GM19372 (cell line): ENCODE measurements around the gene CAPN5.

Source experiments
- ATAC-seq: cut with Tn5 transposase; IDR thresholded peaks from one replicate; pipeline ENCODE4 v1.9.1; 2021; ENCODE audit warnings: mild to moderate bottlenecking, low read depth, moderate library complexity; ENCODE audit not compliant: unreplicated experiment

Gene CAPN5

GRCh38 chr11:77113382-77114088 is 46.8 kb downstream of the CAPN5 start:
- no peak for ATAC-seq

DNA sequence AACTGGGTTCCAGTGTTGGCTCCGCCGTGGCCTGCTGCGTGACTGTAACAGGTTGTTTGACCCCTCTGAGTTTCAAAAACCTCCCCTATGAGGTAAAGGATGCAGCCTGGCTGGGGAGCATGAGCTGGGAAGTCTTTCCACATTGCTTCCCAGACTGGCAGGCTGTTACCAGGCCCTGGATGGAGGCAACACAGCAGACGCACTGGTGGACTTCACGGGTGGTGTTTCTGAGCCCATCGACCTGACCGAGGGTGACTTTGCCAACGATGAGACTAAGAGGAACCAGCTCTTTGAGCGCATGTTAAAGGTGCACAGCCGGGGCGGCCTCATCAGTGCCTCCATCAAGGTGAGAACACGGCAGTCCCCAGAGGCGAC is 47.3 kb downstream of the CAPN5 start:
- no peak for ATAC-seq

DNA sequence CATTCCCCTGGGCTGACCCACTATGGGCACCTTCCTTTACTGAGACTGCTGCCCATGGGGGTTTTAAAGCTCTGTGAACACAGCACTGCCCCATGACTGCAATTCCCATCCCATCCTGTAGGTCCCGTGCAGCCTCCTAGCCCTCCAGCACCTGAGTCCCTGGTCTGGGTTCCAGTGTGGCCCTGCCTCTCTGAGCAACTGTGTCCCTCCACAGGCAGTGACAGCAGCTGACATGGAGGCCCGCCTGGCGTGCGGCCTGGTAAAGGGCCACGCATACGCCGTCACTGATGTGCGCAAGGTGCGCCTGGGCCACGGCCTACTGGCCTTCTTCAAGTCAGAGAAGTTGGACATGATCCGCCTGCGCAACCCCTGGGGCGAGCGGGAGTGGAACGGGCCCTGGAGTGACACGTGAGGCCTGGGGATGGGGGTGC is 48.4 kb downstream of the CAPN5 start:
- no peak for ATAC-seq

- no peak for ATAC-seq
Measured at GRCh38 chr11:77115956-77116355, 49.2 kb downstream of the CAPN5 start.

DNA sequence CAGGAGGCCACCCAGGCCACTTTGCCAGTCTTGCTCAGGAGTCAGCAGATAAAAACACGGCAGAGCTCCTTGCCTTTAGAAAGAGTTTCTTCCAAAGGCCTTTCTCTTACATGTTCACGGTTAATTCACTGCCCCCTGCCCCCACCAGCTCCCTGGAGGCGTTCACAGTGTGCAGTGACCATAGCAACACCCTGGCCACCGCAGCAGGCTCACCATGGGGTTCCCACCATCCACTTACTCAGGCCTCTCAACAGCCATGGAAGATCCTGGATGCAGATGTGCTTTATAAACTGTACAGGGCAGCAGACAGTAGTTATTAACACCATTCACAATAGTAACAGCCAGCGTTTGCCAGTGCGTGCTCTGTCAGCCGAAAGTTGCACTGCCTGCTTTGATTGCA is 50.7 kb downstream of the CAPN5 start:
- no peak for ATAC-seq

DNA sequence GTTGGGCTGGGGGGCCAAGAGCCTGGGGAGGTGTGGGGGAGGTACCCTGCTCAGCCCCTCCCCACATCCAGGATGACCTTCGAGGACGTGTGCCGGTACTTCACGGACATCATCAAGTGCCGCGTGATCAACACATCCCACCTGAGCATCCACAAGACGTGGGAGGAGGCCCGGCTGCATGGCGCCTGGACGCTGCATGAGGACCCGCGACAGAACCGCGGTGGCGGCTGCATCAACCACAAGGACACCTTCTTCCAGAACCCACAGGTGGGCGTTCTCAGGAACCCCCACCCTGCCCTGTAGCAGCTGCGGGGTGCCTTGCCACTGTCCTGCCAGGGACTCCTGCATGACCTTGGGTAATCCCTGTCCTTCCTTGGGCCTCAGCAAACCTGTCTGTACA is 51.3 kb downstream of the CAPN5 start:
- no peak for ATAC-seq

DNA sequence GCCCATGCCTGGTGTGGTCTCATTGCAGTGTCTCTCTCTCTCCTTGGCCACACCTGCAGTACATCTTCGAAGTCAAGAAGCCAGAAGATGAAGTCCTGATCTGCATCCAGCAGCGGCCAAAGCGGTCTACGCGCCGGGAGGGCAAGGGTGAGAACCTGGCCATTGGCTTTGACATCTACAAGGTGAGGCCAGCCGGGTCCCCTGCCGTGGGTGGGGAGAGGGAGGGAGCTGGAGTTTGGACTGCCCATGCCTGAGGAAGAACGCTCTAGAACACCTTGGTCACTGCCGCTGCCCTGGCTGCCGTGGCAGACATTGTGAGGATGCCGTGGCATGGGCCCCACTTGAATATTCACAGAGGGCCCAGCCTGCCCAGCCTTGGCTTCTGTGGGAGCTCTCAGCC is 52.2 kb downstream of the CAPN5 start:
- ATAC-seq: no peak

GRCh38 chr11:77119531-77119936 is 52.8 kb downstream of the CAPN5 start:
- ATAC-seq: no peak

GRCh38 chr11:77120571-77120970 is 53.8 kb downstream of the CAPN5 start:
- no peak for ATAC-seq

- no peak for ATAC-seq
Measured at GRCh38 chr11:77121096-77121640, 54.4 kb downstream of the CAPN5 start.

GRCh38 chr11:77121876-77122575 is 55.3 kb downstream of the CAPN5 start:
- no peak for ATAC-seq

DNA sequence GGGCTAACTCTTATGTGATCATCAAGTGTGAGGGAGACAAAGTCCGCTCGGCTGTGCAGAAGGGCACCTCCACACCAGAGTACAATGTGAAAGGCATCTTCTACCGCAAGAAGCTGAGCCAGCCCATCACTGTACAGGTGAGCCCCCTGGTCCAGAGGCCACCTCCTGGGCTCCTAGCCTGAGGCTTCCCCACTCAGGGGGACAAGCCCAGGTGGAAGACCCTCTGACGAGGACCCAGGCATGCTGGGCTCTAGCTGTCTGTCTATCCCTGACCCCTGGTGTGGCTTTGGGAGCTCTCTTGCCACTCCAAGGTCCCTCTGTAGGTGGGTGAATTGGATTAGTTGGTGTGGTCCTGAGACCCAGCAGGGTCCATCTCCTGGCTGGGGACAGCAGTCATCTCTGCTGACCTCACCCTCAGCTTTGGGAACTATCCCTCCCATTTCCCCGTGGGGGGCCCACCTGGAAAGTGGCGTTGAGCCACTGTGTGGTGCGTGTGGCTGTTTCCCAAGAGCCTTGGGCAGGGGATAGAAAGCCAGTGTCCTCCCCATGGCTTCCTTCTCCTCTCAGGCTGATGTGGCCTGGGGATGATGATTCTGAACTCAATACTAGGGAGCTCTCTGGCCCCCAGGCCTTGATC is 55.9 kb downstream of the CAPN5 start:
- no peak for ATAC-seq

DNA sequence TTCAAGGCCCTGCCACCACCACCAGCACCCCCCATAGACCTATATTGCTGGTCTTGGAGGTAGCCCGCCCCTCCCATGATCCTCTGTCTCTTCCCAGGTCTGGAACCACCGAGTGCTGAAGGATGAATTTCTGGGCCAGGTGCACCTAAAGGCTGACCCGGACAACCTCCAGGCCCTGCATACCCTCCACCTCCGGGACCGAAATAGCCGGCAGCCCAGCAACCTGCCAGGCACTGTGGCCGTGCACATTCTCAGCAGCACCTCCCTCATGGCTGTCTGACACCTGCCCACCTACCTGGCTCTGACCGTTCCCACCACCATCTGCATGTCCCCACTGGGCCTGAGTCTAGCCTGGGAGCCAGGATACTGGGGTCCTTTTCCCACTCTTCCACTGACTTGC is 56.8 kb downstream of the CAPN5 start:
- no peak for ATAC-seq

DNA sequence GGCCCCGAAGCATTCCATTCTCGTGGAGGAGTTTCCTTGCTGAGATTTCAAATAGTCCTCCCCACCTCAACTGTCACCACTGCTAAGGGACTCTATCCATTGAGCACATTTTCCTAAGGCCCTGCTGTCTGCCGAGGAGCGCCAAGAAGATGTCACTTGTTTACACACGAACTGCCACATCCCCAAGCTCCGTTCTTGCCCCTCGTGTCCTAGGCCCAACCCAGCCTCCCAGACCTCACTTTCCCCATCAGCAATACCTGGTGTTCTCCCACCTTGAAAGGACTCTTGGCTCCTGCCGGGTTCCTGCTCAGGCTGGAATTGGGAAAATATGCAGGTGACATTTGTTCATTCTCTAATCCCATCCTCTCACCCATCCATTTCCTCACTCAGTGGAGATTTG is 57.3 kb downstream of the CAPN5 start:
- ATAC-seq: no peak

DNA sequence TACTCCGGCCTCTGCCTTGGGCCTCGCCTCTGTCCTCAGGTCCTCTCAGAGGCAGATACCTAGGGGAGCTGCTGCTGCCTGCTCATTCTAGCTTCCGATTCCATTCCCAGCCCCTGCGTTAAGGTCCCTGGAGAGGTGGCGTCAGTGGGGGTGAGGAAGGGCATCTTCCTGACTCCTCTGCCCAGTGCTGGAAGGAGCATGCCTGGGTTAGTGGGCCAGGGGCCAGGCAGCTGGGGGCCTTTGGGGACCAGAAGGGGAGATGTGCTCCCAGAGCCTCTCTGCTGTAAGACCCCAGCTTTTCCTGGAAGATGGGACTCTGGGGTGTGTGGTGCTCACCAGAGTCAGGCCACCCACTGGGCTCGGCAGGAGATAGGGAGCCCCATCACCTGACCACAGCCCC is 57.7 kb downstream of the CAPN5 start:
- no peak for ATAC-seq

GRCh38 chr11:77125191-77125590 is 58.4 kb downstream of the CAPN5 start:
- ATAC-seq: no peak

- ATAC-seq: no peak
Measured at GRCh38 chr11:77125695-77126094, 58.9 kb downstream of the CAPN5 start.

DNA sequence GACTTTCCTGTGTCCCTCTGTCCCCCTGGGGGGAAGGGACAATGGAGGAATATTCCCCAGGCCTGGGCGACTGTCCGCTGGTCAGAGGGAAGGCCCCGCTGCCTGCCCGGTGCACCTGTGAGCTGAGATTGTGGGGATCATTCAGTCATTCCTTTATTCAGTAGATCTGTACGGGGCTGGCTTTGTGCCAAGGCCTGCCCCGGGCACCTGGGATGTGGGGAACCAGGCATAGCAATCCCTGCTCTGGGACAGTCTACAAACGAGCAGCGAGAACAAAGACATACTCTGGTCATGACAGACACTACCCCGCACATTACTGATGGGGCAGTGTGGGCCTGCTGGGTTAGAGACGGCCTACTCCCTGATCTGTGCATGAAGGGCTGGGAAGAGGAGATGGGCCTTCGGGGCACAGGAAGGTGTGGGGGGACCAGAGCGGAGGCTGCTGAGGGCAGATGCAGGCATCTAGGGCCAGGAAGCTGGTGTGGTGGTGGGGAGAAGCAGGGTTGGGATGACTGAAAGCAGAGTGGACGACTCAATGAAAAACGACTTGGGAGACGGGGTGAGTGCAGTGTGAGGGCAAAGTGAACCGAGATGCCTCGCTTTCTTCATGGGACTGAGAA is 59.5 kb downstream of the CAPN5 start:
- ATAC-seq: no peak

GRCh38 chr11:77126861-77127234 is 60.1 kb downstream of the CAPN5 start:
- ATAC-seq: no peak

GRCh38 chr11:77127235-77127911 is 60.6 kb downstream of the CAPN5 start:
- peak; percentile 55 for ATAC-seq
